GM21360 (cell line): Measurements from ENCODE around the gene AMOTL1.

Experiments used
- ATAC-seq: cut with Tn5 transposase; IDR thresholded peaks from one replicate; pipeline ENCODE4 v1.9.1; 2021; ENCODE audit warnings: mild to moderate bottlenecking, moderate library complexity; ENCODE audit not compliant: unreplicated experiment

AMOTL1 gene

DNA sequence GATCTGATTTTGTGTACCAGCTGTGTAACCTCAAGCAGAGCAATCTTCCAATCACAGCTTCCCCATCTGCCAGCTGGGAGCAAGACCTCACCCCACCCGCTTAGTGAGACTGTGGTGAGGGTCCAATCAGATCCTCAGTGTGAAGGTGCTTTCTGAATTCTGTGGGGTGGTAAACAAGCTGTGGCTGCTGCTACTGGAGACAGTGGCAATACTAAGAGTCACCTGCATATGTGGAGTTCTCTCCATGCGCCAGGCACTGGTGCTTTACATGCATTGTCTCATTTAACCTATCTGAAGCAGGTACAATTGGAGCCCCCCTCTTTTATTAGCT, 154.8 kb downstream of the AMOTL1 start:
- ATAC-seq: no peak

DNA sequence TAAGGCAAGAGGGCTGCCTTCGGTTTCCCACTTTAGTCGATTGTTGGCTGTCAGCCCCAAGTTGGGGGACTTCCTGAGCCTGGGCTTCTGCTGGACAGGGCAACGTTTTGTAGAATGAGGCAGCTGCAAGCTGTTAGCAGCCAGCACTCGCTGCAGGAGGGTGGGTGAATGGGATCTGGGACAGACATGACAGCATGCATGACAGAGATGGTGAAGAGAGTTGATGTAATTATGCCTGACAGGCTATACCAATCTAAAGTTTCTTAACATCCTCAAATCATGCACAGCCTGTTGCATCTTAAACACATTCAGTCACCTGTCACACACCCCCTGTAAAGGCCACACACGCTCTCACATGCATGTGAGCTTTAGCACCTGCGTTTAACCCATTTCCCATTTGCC, 156.0 kb downstream of the AMOTL1 start:
- no peak for ATAC-seq

DNA sequence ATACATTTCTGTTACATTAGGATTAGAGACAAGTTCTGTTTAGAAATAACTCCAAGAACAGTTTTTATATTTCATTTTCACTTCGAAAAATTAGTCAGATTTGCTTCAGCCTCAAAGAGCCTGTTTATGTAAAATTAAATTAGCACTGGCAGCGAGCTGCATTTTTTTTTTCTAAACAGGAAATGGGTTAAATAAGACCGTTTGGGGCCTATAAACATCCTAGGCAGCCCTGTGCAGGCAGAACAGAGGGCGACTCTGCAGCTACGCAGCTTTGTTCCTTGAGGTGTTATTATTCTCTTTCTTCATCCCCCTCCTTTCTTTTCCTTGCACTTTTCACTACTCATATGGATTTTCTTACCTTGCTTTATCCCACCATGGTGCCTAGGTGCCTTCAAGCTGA, 156.5 kb downstream of the AMOTL1 start:
- no peak for ATAC-seq

DNA sequence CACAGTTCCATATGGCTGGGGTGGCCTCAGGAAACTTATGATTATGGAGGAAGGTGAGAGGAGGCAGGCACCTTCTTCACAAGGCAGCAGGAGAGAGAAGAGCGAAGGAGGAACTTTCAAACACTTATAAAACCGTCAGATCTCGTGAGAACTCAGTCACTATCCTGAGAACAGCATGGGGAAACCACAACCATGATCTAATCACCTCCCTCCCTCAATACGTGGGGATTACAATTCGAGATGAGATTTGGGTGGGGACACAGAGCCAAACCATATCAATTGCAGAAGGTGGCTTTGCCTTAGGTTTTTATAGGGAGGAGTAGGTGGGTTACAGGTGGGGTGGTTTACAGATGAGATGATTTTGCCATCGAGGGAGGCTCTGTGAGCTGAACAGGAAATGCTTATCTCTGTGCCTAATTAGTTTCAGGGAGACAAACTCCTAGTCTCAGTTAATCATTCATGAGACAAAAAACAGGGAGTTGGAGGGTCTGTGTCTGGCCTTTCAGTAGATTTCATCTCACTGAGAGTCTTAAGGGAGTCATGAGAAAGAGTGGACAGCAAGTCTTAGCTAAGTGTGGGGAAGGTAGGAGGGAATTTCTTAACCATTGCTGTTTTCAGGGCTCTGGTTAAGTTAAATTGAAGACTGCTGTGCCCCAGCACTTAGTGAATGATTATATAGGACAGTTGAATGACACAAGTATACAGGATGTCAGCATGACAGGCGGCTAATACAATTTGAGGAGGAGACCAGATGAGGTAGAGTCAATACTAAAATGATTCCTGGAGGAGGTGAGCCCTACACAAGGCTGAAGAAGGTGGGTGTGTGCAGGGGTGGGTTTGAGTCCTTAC, 157.5 kb downstream of the AMOTL1 start:
- ATAC-seq: no peak

DNA sequence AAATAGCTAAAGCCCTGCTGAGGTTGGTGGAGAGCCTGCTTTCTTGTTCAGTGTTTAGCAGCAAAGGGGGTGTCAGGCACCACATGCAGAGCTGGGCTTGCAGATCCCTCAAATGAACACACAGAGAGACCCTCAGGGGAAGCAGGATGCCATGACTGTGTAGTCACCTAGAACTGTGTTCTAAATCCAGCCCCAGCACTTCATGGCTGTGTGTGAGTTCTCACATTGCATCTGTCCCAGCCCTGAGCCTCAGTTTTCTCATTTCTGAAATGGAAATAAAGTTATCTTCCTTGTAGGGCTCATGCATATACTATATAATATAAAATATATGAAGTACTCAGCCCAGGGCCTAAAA, 158.1 kb downstream of the AMOTL1 start:
- no peak for ATAC-seq
